HCT116 (cell line): ENCODE results near the gene UGT1A6. TPM values are rescaled to one million over a fixed set of nuclear protein-coding genes. Genes with fewer than 3 reads are reported as not detected.

Experiments
- ATAC-seq: fragments of 200-7000 bp; cut with Tn5 transposase; 2 replicates; pipeline ENCODE4 v1.9.1; 2020; ENCODE audit warnings: mild to moderate bottlenecking, moderate library complexity
- BruUV-seq: library from RNA; stranded (reverse); fragments of 400-500 nt; replicated peaks from 2 replicates; lab custom pipeline; 2021; lab: Mats Ljungman, UMichigan
- CTCF ChIA-PET: fragments of 300-600 bp; sonication (Branson Sonifier 250); formaldehyde crosslinking; loops from one replicate; lab custom pipeline; 2021; ENCODE audit warnings: antibody characterized with exemption; lab: Charles Lee
- POLR2A ChIA-PET: fragments of 300-600, 350-600 bp; sonication (Branson Sonifier 250); formaldehyde crosslinking; loops from one replicate; lab custom pipeline; 2021; ENCODE audit warnings: antibody characterized with exemption; lab: Charles Lee
- RAD21 ChIA-PET, 2 experiments: fragments of 300-600 bp; sonication (Branson Sonifier 250); formaldehyde crosslinking; loops; one replicate each; lab custom pipeline; 2023; ENCODE audit warnings: low total read pairs in 2 of 2; ENCODE audit not compliant: uncharacterized antibody in 2 of 2, unreplicated experiment in 2 of 2, low non-redundant PET in 1 of 2; lab: Charles Lee
- DNase-seq: peaks from one replicate; pipeline ENCODE4 v3.0.0-alpha.2; 2010; ENCODE audit warnings: low read depth, low spot score
- H2AFZ ChIP-seq: fragments of 200-600 bp; shearing (Covaris generic), sonication (generic); 2 replicates; pipeline ENCODE4 v1.6.1; 2017; ENCODE audit warnings: low read depth, mixed run types, mixed read lengths, antibody characterized with exemption, low read length; ENCODE audit not compliant: poor library complexity, severe bottlenecking
- H3K27ac ChIP-seq: 2 replicates; pipeline ENCODE4 v1.5.1; 2012; ENCODE audit warnings: low read depth, low read length
- H3K27me3 ChIP-seq: fragments of 200-600 bp; sonication (generic); 2 replicates; pipeline ENCODE4 v1.6.1; 2016; ENCODE audit warnings: mixed run types, low read length, mixed read lengths; ENCODE audit not compliant: insufficient read depth
- H3K36me3 ChIP-seq, 2 experiments: fragments of 200-500 bp in 1 of 2; fragments of 200-600 bp in 1 of 2; sonication (Bioruptor generic) in 1 of 2; sonication (generic) in 1 of 2; 2 replicates each; pipeline versions ENCODE4 v1.5.1 to v1.6.1; 2014 to 2016; ENCODE audit warnings: low read length in 2 of 2, inconsistent platforms in 1 of 2, mixed read lengths in 1 of 2, mixed run types in 1 of 2; ENCODE audit not compliant: insufficient read depth in 2 of 2, control insufficient read depth in 1 of 2
- H3K4me1 ChIP-seq, 2 experiments: fragments of 200-600 bp in 1 of 2; sonication (generic) in 1 of 2; 2 replicates each; pipeline versions ENCODE4 v1.5.1 to v1.6.1; 2012 to 2017; ENCODE audit warnings: low read length in 2 of 2, inconsistent platforms in 1 of 2, mild to moderate bottlenecking in 1 of 2, mixed read lengths in 1 of 2, mixed run types in 1 of 2, moderate library complexity in 1 of 2; ENCODE audit not compliant: insufficient read depth in 2 of 2, control insufficient read depth in 1 of 2
- H3K4me2 ChIP-seq: fragments of 200-600 bp; sonication (generic); 2 replicates; pipeline ENCODE4 v1.6.1; 2017; ENCODE audit warnings: mixed run types, low read length, mixed read lengths
- H3K4me3 ChIP-seq, 2 experiments: fragments of 200-600 bp in 1 of 2; sonication (generic) in 1 of 2; replicated peaks in 1 of 2; 2 replicates each; pipeline ENCODE4 v1.5.1; 2011 to 2016; ENCODE audit warnings: low read length in 2 of 2, control low read depth in 1 of 2, low read depth in 1 of 2, mild to moderate bottlenecking in 1 of 2, mixed read lengths in 1 of 2, mixed run types in 1 of 2
- H3K79me2 ChIP-seq: fragments of 200-600 bp; sonication (generic); 2 replicates; pipeline ENCODE4 v1.6.1; 2017; ENCODE audit warnings: mild to moderate bottlenecking, mixed run types, low read length, moderate library complexity, mixed read lengths; ENCODE audit not compliant: insufficient read depth
- H3K9ac ChIP-seq: fragments of 200-600 bp; sonication (generic); 2 replicates; pipeline ENCODE4 v1.6.1; 2016; ENCODE audit warnings: low read length, mixed read lengths
- H3K9me2 ChIP-seq: fragments of 200-600 bp; sonication (generic), shearing (Covaris generic); 2 replicates; pipeline ENCODE4 v1.6.1; 2017; ENCODE audit warnings: mixed run types, mild to moderate bottlenecking, moderate library complexity; ENCODE audit not compliant: insufficient read depth
- H3K9me3 ChIP-seq, 2 experiments: fragments of 200-500 bp in 1 of 2; fragments of 200-600 bp in 1 of 2; sonication (Bioruptor generic) in 1 of 2; sonication (generic) in 1 of 2; 2 replicates each; pipeline ENCODE4 v1.6.1; 2014 to 2017; ENCODE audit warnings: low read length in 2 of 2, mixed read lengths in 2 of 2, inconsistent platforms in 1 of 2, low read depth in 1 of 2, mild to moderate bottlenecking in 1 of 2, mixed run types in 1 of 2, moderate library complexity in 1 of 2; ENCODE audit not compliant: control insufficient read depth in 1 of 2, insufficient read depth in 1 of 2
- H4K20me1 ChIP-seq: fragments of 200-600 bp; sonication (generic), shearing (Covaris generic); 2 replicates; pipeline ENCODE4 v1.6.1; 2017; ENCODE audit warnings: mixed run types, mild to moderate bottlenecking, moderate library complexity; ENCODE audit not compliant: insufficient read depth
- ATF3 ChIP-seq: IDR thresholded peaks from 2 replicates; pipeline ENCODE4 v1.6.1; 2012
- CBX3 ChIP-seq: IDR thresholded peaks from 2 replicates; pipeline ENCODE4 v1.6.1; 2012; ENCODE audit warnings: low read depth
- CEBPB ChIP-seq: IDR thresholded peaks from 2 replicates; pipeline ENCODE4 v1.6.1; 2012; ENCODE audit warnings: low read depth
- EGR1 ChIP-seq: IDR thresholded peaks from 2 replicates; pipeline ENCODE4 v1.6.1; 2012; ENCODE audit warnings: low read depth
- FOSL1 ChIP-seq: IDR thresholded peaks from 2 replicates; pipeline ENCODE4 v1.6.1; 2012; ENCODE audit warnings: low read depth
- MAX ChIP-seq: IDR thresholded peaks from 2 replicates; pipeline ENCODE4 v1.6.1; 2012
- POLR2A ChIP-seq: IDR thresholded peaks from 2 replicates; pipeline ENCODE4 v1.7.0; 2011; ENCODE audit warnings: borderline replicate concordance; ENCODE audit not compliant: insufficient read depth, insufficient read length; ENCODE audit errors: extremely low read depth
- POLR2AphosphoS5 ChIP-seq: IDR thresholded peaks from 2 replicates; pipeline ENCODE4 v1.6.1; 2011; ENCODE audit warnings: mild to moderate bottlenecking, low read depth, low read length, moderate library complexity
- SRF ChIP-seq: IDR thresholded peaks from 2 replicates; pipeline ENCODE4 v1.6.1; 2012; ENCODE audit warnings: low read depth
- TCF7L2 ChIP-seq: IDR thresholded peaks from 2 replicates; pipeline ENCODE4 v1.7.0; 2011; ENCODE audit warnings: borderline replicate concordance, inconsistent platforms; ENCODE audit not compliant: insufficient read depth, insufficient read length; ENCODE audit errors: extremely low read depth
- ZNF274 ChIP-seq: fragments of 200-500 bp; sonication (Bioruptor generic); IDR thresholded peaks from 2 replicates; pipeline ENCODE4 v1.6.1; 2014; ENCODE audit warnings: mild to moderate bottlenecking, low read depth, low read length, inconsistent platforms
- intact Hi-C: fragments of 100-400 bp; cut with micrococcal nuclease; formaldehyde crosslinking; loops from 2 replicates; pipeline ENCODE4 v1.10.0; 2022
- total RNA-seq: library from RNA; stranded (reverse); gene quantifications from one replicate; pipeline ENCODE4 v1.2.1, GENCODE V29; 2021; ENCODE audit not compliant: unreplicated experiment

UGT1A6 gene
- total RNA-seq, 1 experiment from 2014 or later, result not detected

GRCh38 chr2:233818639-233819621, 126.2 kb downstream of the UGT1A6 start:
- Histone ChIP-seq H3K4me1 (no peaks in the 10 kb centered on the region), H3K79me2 (no peaks in the 10 kb centered on the region), H2AFZ (no peak overlapping the region), H3K9ac (no peak overlapping the region), H3K4me2 (no peak overlapping the region), H3K27ac (no peak overlapping the region), H3K4me3 (no peak overlapping the region), H3K9me3 (no peaks in the 10 kb centered on the region), H3K9me2 (no peaks in the 10 kb centered on the region), H4K20me1 (no peaks in the 10 kb centered on the region), H3K36me3 (no peaks in the 10 kb centered on the region), H3K27me3 (no peaks in the 10 kb centered on the region)
- no peak for ATAC-seq
- intact Hi-C loops, result no loop called here
- CTCF ChIA-PET, result no interaction called here
- TF ChIP-seq ATF3, result no peak
- no peak for TF ChIP-seq MAX
- TF ChIP-seq CBX3, result no peak
- no peak for TF ChIP-seq POLR2A
- TF ChIP-seq EGR1, result no peak
- TF ChIP-seq CEBPB, result no peak
- no peak for TF ChIP-seq POLR2AphosphoS5
- no peak for TF ChIP-seq ZNF274
- no peak for TF ChIP-seq TCF7L2
- TF ChIP-seq SRF, result no peak
- no peak for TF ChIP-seq FOSL1
- POLR2A ChIA-PET, result no interaction called here
- no peak for DNase-seq
- BruUV-seq, result no TSS peak
- RAD21 ChIA-PET, result no interaction called here
